NOMO-1 (cell line): ENCODE results near the gene CENPS.
A peak's percentile ranks its signal among the peaks of the same experiment; 100 is the strongest.
"Not testable (repeated sequence)": the region's sequence is repeated elsewhere in the genome, so short reads cannot be mapped to it uniquely, and the experiment has no call there.

ENCODE experiments used
- DNase-seq, 2 experiments: peaks; one replicate each; lab custom pipeline; 2025; ENCODE audit not compliant: unreplicated experiment in 2 of 2; lab: John Stamatoyannopoulos, UW

Gene CENPS

DNA sequence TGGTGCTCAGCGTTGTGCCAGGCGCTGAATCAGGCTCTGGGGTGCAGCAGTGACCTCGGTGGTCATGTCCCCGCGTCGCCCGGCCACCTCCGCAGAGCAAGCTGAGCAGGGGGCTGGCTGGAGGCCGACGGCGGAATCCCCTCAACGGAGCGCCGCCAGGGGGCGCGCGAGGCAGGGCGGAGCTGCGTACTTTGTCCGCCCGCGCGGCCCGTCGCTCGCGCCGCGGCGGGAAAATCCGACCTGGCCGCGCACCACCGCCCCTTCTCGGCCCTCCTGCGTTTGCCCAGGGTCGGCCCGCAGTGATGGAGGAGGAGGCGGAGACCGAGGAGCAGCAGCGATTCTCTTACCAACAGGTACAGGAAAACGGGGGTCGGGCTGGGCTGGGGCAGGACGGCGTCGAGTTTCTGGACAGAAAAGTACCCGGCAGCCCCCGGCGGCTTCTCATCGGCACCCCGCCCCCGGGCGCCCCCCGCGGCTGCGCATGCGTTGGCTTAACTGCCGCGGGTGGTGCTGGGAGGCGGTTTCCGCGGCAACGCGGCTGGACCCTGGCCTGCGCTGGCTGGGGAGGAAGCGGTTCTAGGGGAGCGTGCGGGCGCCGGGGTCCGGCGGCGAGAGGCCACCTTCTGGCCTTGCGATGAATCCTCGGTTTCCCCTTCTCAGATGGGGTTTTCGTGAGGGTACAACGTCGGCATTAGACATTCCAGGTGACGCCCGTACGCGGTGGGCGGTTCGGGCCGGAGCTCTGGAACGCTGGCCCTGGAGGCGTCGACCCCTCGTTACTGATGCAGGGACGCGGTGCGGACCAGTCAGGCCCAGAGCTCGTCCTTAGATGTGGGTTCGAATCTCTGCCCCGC, at the start of gene CENPS:
Gene CENPS (plus strand): TSS at position 218 of the 854 bp plus-strand sequence. CDS start 85 bp downstream, at position 303.
- DNase-seq, result peak; percentile 80 to 87

DNA sequence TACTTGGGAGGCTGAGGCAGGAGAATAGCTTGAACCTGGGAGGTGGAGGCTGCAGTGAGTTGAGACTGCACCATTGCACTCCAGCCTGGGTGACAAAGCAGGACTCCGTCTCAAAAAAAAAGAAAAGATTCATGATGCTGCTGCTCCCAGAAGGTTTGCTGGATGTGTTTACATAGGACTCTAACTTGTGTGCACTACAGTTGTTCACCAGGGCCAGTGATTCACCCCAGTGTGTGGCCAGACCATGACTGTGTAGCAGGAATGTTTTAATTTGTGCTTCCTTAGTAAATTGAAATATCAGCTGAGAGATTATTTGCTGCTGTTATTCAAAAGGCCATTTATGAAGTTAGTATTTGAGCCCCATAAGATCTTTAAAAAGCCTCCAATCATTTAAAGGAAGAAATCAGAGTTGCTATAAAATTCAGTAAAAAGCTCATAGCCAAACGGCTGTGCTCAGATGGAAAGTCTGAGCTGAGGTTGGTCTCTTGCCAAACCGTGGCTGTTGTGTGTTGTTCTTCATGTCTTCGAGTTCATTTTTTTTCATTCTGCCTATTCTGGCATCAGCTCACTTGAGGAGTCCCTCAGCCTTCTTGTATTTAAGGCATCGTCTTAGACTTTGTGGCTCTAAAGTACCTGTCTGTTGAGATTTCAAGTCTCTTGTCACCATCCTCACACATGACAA, 49.5 kb upstream of the CENPS start:
- DNase-seq, result no peak

DNA sequence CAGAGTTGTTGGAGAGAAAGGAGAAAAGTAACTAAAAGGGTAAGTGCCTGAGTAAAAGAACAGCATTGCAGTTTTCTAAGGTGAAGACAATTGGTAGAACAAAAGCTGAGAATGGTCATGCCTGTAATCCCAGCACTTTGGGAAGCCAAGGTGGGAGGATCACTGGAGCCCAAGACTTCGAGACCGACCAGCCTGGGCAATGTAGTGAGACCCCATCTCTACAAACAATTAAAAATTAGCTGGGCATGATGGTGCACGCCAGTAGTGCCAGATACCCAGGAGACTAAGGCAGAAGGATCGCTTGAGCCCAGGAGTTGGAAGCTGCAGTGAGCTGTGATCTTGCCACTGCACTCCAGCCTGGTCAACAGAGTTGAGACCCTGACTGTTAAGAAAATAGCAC, 46.6 kb upstream of the CENPS start:
- no peak for DNase-seq

DNA sequence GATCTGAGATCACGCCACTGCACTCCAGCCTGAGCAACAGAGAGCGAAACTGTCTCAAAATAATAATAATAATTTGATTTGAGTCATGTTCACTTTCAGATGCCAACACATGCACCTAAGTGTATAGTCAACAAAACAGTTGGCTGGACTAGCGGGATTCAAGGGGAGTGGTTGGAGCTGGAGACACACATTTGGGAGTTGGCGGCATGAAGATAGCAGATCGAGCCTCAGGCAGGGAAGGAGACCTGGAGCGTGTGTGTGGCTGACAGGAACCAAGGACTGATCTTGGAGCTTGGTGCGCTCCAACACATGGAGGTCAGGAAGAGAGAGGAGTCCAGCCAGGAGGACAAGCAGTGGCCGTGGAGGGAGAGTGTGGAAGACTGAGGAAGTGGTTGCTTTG, 46.0 kb upstream of the CENPS start:
- no peak for DNase-seq

DNA sequence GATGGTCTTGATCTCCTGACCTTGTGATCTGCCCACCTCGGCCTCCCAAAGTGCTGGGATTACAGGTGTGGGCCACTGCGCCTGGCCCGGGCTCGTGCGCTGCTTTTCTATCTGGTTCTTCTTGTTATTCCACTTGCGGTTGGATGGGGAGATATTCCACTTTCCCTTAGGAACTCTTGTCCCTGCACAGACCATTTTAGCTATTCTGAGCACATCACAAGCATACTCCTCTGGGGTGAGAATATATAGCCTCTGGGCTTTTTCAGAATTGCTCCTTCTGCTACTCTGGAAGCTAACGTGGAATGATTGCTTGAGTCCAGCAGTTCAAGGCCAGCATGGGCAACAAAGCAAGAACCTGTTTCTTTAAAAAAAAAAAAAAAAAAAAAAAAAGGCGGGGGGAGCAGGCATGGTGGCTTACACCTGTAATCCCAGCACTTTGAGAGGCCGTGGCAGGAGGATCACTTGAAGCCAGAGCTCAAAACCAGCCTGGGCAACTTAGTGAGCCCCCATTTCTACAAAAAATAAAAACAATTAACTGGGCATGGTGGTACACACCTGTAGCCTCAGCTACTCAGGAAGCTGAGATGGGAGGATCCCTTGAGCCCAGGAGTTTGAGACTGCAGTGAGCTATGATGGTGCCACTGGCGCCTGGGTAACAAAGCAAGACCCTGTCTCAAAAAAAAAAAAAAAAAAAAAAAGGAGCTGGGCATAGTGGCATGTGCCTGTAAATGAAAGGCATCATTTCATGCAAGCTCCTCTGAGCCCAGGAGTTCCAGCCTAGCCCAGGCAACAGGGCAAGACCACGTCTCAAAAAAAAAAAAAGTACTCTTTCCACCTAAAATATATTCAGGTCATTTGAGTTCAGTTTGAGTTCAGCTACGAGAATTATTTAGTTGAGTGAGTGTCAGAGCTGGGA, 43.2 kb upstream of the CENPS start:
- no peak for DNase-seq

DNA sequence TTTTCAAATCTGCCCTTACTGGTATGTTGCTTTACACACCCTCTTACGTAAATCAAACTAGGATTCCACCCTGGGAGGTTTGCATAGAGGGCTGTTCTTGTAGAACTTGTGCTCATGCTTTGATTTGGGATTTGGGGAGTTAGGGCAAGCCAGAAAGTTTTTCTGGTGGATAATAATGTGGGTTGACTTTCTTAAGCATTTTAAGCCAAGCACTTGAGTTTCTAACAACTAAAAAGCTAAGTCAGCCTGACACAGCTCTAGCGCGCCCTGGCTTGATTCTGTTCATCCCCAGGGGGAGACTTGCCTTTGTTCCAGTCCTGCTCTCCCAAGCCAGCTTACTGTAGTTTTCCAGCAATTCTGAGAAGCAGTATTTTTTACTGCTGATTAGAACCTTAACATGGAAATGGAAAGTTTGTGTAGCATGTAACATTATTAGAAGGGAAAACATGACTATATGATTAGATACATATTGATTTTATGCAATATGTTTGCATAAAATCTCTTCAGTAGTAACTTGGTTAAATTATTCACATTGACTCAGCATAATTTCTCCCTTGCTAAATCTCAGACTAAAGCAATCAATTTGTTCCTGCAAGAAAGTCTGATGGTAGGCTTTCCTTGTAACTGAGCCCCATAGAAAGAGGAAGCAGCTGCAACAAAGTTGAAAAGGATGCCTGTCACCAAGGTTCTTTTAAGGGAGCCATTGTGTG, 42.4 kb upstream of the CENPS start:
- peak; percentile 86 to 98 for DNase-seq

DNA sequence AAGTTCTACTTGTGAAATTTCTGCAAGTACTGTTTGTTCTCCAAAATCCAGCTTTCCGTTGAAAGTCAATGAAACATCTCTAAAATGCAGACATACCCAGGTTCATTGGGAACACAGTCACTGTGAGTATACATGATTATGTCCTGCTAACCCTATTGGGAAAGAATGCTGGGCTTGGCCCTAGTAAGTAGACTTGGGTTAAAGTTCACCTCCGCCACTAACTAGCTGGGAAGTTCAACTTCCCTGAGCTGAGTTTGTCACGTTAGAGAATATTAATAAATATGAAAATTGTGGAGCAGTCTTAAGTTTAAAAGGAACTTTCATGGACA, 41.9 kb upstream of the CENPS start:
- no peak for DNase-seq

DNA sequence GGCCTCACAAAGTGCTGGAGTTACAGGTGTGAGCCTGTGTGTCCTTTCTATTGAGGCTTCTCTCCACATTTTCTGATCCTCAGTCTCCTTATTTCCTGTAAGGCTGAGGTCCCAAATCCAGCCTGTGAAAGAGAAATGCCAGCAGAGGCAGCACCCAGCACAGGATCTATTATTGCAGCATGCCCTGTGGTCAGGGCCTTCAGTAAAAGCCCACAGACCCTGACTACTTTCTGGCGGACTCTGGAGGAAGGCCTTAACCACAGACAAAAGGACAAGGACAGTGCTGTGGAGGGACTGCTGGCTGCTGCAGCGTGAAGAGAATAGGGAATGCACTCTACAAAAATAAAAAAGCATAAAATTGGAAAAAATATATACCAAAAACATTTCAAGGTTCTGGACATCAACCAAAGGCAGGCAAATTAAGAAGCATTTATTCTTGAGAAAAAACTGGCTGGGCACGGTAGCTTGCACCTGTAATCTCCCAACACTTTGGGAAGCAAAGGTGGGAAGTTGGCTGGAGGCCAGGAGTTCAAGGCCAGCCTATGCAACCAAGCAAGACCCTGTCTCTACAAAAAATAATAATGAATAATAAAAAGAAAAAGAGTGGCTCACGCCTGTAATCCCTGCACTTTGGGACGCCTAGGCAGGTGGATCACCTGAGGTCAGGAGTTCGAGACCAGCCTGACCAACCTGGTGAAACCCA, 40.8 kb upstream of the CENPS start:
- DNase-seq, result no peak

DNA sequence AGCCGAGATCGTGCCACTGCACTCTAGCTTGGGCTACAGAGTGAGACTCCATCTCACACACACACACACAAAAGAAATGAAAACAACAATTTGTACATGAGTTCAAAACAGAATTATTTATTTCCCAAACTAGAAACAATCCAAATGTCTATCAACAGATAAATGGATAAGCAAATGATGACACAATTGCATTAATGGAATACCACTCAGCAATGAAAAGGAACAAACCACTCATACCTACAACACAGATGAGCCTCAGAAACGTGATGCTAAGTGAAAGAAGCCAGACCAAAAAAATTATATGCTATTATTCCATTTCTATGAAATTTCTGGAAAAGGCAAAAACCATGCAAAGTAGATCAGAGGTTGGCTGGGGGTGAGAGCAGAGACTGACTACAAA, 33.4 kb upstream of the CENPS start:
- DNase-seq, result no peak

DNA sequence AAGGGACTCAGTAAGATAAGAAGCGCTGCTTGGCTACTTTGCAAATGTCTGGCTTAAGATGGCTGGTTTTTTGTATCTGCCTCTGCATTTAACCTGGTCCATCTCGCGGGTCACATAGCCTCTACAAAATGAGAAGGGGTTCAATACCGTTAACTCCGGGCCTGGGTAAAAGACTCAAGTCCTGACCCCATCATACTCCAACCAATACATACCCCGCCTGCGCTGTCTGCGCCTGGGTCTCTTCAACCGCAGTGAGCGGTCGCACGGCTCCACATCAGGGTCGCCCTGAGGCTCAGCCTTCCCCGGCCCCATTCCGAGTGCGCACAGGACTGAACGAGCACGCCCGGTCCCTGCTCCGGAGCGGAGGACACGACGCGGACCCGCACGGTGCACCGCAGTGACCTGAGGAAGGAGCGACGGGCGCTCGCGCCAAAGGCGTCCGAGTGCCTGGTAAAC, 31.9 kb upstream of the CENPS start:
- no peak for DNase-seq

DNA sequence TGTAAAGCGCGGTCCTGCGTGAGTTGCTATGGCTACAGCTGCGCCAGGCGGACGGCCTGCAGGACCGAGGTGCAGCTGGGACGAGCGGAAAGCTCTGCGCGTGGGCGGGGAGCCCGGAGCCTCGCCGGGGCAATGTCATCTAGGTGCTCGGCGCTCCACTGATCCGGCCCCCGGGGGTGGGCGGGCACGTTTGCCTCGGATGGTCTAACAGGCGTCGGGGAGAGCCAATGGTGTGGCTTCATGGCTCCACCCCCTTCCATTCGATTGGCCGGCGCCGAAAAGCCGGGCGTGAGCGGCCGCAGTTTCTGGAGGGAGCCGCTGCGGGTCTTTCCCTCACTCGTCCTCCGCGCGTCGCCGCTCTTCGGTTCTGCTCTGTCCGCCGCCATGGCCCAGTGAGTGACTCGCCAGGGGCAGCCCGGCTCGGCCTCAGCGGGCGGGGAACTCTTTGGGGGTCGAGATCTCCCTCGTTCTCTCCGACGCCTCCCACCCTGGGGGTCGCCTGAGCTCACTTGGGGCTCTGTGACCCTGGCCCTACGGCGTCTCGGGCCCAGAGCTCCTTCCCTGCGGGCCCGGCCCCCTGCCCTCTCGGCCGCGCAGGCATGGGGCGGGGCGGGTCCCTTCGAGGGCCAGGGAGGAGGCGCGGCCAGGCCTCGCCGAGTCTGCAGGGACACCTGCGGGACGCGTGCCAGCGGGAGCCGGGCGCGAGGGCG, 31.3 kb upstream of the CENPS start, which contains the start of gene PGD:
Gene PGD (plus strand): TSS at position 331 of the 710 bp plus-strand sequence. CDS start 54 bp downstream, at position 385.
- DNase-seq, result peak; percentile 98

DNA sequence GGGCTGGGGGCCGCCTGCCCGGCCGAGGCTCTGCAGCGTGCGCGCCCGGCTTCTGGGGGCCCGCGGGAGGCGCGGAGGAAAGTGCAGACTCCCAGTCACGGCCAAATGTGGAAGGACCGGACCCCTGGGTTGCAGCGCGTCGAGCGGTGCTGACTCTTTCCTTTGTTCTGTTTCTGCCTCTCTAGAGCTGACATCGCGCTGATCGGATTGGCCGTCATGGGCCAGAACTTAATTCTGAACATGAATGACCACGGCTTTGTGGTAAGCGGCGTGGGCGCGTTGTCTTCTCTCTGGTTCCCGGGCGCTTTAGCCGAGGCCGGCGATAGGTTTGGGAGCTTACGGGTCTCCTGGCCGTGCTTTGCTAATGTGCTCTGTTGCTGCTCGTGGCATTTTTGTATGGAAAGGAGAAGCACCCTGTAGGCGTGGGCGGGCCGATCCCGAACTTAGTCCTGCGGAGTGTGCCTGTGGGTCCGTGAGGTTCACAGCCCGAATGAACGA, 30.7 kb upstream of the CENPS start:
- DNase-seq, result peak in 1 of 2 experiments; percentile 39

DNA sequence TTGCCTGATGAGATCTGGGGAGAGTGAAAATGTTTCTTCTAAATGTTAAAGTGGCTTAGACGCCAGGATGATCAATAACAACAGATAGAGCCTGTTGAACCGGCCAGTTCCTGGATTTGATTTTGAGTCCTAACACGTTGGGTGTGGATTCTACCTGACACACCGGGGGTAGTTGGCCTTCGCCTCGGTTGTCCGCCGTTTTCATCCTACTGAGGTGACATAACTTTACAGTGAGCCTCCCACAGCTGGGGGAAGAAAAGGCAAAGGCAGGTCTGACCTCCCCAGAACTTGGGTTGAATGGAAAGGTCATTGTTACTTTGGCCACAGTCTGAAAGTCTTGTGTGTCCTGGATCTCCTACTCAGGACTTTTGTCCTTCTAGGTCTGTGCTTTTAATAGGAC, 30.2 kb upstream of the CENPS start:
- no peak for DNase-seq

DNA sequence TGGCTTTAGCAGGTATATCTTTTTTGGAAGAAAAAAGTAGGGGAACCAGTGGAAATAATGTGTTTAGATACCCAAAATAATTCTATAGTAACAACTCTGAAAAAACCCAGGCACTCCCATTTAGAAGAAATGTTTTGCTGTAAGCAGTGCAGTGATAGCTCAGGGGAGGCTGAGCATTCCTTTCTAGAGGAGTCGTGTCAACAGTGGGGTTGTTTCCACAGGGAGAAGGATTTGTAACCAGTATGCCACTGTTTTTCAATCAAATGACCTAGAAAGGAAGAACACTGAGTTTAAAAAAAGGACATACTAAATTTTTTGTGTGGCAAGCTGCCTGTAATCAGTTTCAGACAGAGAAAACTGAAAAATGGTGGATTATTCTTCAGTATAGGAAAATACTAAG, 29.0 kb upstream of the CENPS start:
- DNase-seq, result no peak

DNA sequence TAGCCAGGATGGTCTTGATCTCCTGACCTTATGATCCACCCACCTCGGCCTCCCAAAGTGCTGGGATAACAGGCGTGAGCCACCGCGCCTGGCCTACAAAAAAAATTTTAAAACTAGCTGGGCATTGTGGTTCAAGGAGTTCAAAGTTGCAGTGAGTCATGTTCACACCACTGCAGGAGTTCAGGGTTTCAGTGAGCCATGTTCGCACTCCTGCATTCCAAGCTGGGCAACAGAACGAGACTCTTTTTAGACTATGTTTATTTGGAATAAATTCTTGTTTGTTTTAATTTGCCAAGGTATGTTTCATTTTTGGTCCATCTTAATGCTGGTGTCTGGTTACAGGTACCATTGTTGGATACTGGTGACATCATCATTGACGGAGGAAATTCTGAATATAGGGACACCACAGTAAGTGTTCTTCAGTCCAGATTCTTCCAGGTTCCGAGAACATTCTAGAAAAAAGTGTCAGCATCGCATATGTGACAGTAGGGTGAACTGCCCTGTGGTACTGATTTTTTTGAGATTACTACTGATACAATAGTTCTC, 27.4 kb upstream of the CENPS start:
- no peak for DNase-seq

DNA sequence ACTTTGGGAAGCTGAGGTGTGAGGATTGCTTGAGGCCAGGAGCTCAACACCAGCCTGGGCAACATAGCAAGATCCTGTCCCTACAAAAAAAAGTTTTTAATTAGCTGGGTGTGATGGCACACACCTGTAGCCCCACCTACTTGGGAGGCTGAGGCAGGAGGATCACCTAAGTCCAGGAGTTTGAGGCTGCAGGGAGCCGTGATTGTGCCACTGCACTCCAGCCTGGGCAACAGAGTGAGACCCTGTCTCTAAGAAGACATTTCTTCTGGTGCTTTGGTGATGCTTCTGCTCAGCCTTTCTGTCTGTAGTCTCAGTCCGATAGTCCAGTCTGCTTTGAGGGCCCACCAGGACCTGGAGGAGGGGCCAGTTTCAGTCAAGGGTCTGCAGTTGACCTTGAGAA, 23.0 kb upstream of the CENPS start:
- DNase-seq, result no peak

DNA sequence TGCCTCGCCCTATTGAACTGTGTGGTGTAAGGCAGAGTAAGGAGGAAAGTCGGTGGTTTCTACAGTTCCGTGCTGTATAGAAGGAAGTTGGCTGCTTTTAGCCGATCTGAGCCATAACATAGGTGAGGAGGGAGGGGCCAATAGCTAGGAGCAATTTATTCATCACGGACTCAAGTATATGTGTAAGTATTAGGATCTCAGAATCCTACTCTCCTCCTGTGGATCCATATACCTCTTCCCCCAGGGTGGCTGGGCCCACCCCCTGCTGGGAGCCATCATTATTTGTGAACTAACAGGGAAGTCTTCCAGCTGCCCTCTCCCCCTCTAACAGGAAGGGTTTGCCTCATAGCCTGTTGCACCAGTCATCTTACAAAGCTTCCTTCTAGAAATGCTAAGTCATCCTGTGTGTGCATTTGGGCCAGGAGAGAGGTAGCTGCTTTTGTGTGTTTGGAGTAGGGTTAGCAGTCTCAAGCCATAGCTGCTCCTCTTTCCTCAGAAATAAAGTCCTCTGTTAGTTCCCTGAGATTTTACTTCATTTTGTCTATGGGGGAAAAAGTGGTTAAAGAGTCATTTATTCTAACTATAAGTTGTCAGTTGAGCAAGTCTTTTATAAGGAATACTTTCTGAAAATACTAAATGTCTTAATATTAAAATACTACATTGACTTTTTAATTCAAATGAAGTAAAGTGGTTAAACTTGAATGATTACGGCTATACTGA, 14.9 kb upstream of the CENPS start:
- peak; percentile 95 to 98 for DNase-seq

DNA sequence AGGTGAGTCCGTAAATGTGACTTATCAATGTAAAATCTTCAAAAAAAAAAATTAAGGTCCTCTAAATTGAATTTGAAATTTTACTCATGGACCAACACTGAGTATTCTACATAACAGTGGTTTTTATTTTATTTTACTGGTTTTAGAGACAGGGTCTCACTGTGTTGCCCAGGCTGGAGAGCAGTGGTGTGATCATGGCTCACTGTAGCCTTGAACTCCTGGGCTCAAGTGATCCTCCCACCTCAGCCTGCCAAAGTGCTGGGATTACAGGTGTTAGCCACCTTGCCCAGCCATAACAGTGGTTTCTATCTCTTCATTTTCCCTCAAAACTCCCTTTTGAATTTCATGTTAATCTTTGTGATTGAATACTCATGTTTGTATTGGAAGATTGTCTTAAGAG, 14.3 kb upstream of the CENPS start:
- DNase-seq, result not testable (repeated sequence)
